ENCODE results near the gene AGO3.

AGO3 gene

DNA sequence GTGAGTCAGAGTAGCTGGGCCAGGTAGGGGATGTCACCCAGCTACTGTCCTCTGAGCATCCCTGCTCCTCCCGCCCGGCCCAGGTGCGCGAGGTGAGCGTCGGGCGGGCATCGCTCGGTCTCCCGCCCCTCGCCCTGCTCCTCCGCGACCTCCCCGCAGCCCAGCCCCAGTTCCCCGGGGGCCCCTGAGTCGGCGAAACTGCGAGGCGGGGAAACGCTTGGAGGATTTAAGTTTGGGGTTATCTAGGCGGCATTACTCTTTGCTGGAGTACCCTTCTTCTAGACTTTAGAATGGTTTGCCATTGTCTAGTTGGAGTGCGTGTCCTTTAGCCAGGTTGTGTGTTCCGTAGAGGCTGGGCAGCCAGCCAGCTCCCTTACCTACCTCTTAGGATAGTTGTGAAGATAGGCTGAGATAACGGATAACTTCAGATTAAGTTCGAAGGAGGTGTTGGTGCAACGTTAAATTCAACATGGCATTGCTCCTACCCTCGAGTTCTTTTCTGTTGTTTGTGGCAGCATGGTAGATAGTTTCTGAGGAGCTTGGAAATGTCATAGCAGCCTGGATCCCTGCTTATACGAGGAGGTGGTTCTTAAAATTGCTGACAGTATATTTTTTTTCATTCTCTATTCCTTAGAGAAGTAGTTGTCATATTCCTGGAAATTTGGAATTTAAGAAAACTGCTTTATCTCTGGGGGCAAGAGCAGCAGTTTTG, 697 bp downstream of the AGO3 start:
- Histone ChIP-seq H3K4ac (ENCODE audit: low read depth, low read length) (peak overlapping the region; percentile 82), H3K14ac (ENCODE audit: low read length) (peak overlapping the region; percentile 100), H3K27ac (ENCODE audit: low read depth, low read length) (peak overlapping the region; percentile 99), H3K9me3 (ENCODE audit: insufficient read depth, low read depth, low read length) (no peaks in the 10 kb centered on the region), H3K79me2 (ENCODE audit: control insufficient read depth, insufficient read depth, low read length, poor library complexity) (peaks cover 11% of the 10 kb centered on the region), H4K91ac (ENCODE audit: low read depth, low read length) (peak overlapping the region; percentile 100), H2AFZ (ENCODE audit: insufficient read depth, low read length, poor library complexity) (peak overlapping the region; percentile 77), H3K4me1 (ENCODE audit: control insufficient read depth in 1 of 2, insufficient read depth in 2 of 2, low read length in 2 of 2) (peaks cover 0 to 3% of the 10 kb centered on the region in 2 experiments), H4K8ac (ENCODE audit: low read depth, low read length) (peak overlapping the region; percentile 99), H3K9ac (ENCODE audit: low read length) (peak overlapping the region; percentile 76), H2BK5ac (ENCODE audit: low read depth, low read length, poor library complexity) (peak overlapping the region; percentile 98), H3K36me3 (ENCODE audit: control insufficient read depth in 1 of 2, insufficient read depth in 2 of 2, low read length in 2 of 2) (no peaks in the 10 kb centered on the region), H3K4me2 (ENCODE audit: low read length) (peak overlapping the region; percentile 63), H3K79me1 (ENCODE audit: low read length) (peaks cover 14% of the 10 kb centered on the region), H4K12ac (ENCODE audit: low read depth, low read length) (peak overlapping the region; percentile 99), H3K4me3 (ENCODE audit: low read depth, low read length) (peak overlapping the region; percentile 94), H3K23ac (ENCODE audit: low read length) (no peak overlapping the region), H2BK12ac (ENCODE audit: low read length) (peak overlapping the region; percentile 18), H3K18ac (ENCODE audit: low read length) (peak overlapping the region; percentile 81), H2BK120ac (ENCODE audit: insufficient read depth, low read length, poor library complexity) (peak overlapping the region; percentile 97), H2AK5ac (ENCODE audit: low read length) (peak overlapping the region; percentile 13), H3K27me3 (ENCODE audit: insufficient read depth, low read length) (no peaks in the 10 kb centered on the region)
- peak; percentile 7 to 35 for DNase-seq
- WGBS (ENCODE audit: extremely low coverage, insufficient coverage, insufficient read length), result no CpG with 5 or more reads among the region's 28 CpGs

DNA sequence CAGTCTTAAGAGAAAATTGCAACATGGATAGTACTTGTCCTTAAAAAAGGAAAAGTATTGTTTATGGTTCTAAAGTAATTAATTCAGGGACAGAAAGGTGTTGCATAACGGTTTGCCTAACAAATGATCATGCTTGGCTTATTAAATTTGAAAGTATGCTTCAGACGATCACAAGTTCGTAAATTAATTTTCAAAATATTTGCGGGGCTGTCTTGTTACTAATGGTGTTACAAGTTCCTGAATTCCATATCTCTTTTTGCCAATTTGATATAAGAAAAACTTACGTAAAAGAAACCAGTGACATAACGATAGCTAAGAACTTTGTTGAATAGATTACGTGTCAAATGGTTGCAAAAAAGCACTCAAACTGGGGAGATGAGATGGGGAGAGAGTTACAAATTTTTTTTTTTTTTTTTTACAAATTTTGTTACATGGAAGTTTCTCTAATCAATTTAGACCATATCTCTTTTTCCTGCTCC, 1.3 kb downstream of the AGO3 start:
- WGBS (ENCODE audit: extremely low coverage, insufficient coverage, insufficient read length), result no CpG with 5 or more reads among the region's 7 CpGs
- Histone ChIP-seq H3K27me3 (ENCODE audit: insufficient read depth, low read length) (no peaks in the 10 kb centered on the region), H2AFZ (ENCODE audit: insufficient read depth, low read length, poor library complexity) (no peak overlapping the region), H3K36me3 (ENCODE audit: control insufficient read depth in 1 of 2, insufficient read depth in 2 of 2, low read length in 2 of 2) (no peaks in the 10 kb centered on the region), H3K23ac (ENCODE audit: low read length) (no peak overlapping the region), H2AK5ac (ENCODE audit: low read length) (no peak overlapping the region), H2BK120ac (ENCODE audit: insufficient read depth, low read length, poor library complexity) (no peak overlapping the region), H3K4me2 (ENCODE audit: low read length) (peak overlapping the region; percentile 63), H3K79me2 (ENCODE audit: control insufficient read depth, insufficient read depth, low read length, poor library complexity) (peaks cover 14% of the 10 kb centered on the region), H3K4me3 (ENCODE audit: low read depth, low read length) (no peak overlapping the region), H4K91ac (ENCODE audit: low read depth, low read length) (no peak overlapping the region), H4K8ac (ENCODE audit: low read depth, low read length) (no peak overlapping the region), H4K12ac (ENCODE audit: low read depth, low read length) (no peak overlapping the region), H3K9me3 (ENCODE audit: insufficient read depth, low read depth, low read length) (no peaks in the 10 kb centered on the region), H3K9ac (ENCODE audit: low read length) (no peak overlapping the region), H3K4ac (ENCODE audit: low read depth, low read length) (no peak overlapping the region), H3K4me1 (ENCODE audit: control insufficient read depth in 1 of 2, insufficient read depth in 2 of 2, low read length in 2 of 2) (peaks cover 0 to 3% of the 10 kb centered on the region in 2 experiments), H2BK12ac (ENCODE audit: low read length) (no peak overlapping the region), H3K18ac (ENCODE audit: low read length) (no peak overlapping the region), H3K27ac (ENCODE audit: low read depth, low read length) (no peak overlapping the region), H2BK5ac (ENCODE audit: low read depth, low read length, poor library complexity) (no peak overlapping the region), H3K14ac (ENCODE audit: low read length) (no peak overlapping the region), H3K79me1 (ENCODE audit: low read length) (peaks cover 14% of the 10 kb centered on the region)
- no peak for DNase-seq

DNA sequence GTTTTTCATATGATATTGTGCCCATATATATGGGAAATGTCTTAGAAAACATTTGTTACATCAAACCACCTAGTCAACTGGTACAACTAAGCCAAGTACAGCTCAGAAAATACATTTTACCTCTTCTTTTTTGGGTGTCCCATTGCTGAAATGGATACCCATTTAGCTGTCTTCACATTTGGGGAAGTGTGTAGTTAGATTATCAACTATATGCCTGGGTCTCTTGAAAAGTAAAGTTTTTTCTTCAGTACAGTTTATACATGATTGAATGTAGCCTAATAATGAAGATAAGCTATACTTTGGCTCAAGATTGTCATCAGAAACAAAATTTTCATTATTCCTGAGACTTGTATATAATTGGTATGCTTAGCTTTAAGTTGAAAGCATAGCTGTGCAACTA, 2.0 kb downstream of the AGO3 start:
- H4K8ac ChIP-seq (ENCODE audit: low read depth, low read length), result no peak overlapping the region
- no peak overlapping the region for H4K12ac ChIP-seq (ENCODE audit: low read depth, low read length)
- no peak overlapping the region for H3K9ac ChIP-seq (ENCODE audit: low read length)
- no peak overlapping the region for H3K4me2 ChIP-seq (ENCODE audit: low read length)
- H2AFZ ChIP-seq (ENCODE audit: insufficient read depth, low read length, poor library complexity), result no peak overlapping the region
- no peak overlapping the region for H4K91ac ChIP-seq (ENCODE audit: low read depth, low read length)
- DNase-seq, result no peak
- H3K36me3 ChIP-seq (ENCODE audit: control insufficient read depth in 1 of 2, insufficient read depth in 2 of 2, low read length in 2 of 2), result no peaks in the 10 kb centered on the region
- no peak overlapping the region for H3K4me3 ChIP-seq (ENCODE audit: low read depth, low read length)
- H2AK5ac ChIP-seq (ENCODE audit: low read length), result no peak overlapping the region
- H3K23ac ChIP-seq (ENCODE audit: low read length), result no peak overlapping the region
- no peak overlapping the region for H3K4ac ChIP-seq (ENCODE audit: low read depth, low read length)
- peaks cover 14% of the 10 kb centered on the region for H3K79me2 ChIP-seq (ENCODE audit: control insufficient read depth, insufficient read depth, low read length, poor library complexity)
- no peak overlapping the region for H3K27ac ChIP-seq (ENCODE audit: low read depth, low read length)
- H3K18ac ChIP-seq (ENCODE audit: low read length), result no peak overlapping the region
- no peak overlapping the region for H2BK5ac ChIP-seq (ENCODE audit: low read depth, low read length, poor library complexity)
- no peaks in the 10 kb centered on the region for H3K27me3 ChIP-seq (ENCODE audit: insufficient read depth, low read length)
- peaks cover 0 to 3% of the 10 kb centered on the region in 2 experiments for H3K4me1 ChIP-seq (ENCODE audit: control insufficient read depth in 1 of 2, insufficient read depth in 2 of 2, low read length in 2 of 2)
- H2BK120ac ChIP-seq (ENCODE audit: insufficient read depth, low read length, poor library complexity), result no peak overlapping the region
- no peak overlapping the region for H2BK12ac ChIP-seq (ENCODE audit: low read length)
- H3K79me1 ChIP-seq (ENCODE audit: low read length), result peaks cover 14% of the 10 kb centered on the region
- H3K9me3 ChIP-seq (ENCODE audit: insufficient read depth, low read depth, low read length), result no peaks in the 10 kb centered on the region
- H3K14ac ChIP-seq (ENCODE audit: low read length), result no peak overlapping the region

DNA sequence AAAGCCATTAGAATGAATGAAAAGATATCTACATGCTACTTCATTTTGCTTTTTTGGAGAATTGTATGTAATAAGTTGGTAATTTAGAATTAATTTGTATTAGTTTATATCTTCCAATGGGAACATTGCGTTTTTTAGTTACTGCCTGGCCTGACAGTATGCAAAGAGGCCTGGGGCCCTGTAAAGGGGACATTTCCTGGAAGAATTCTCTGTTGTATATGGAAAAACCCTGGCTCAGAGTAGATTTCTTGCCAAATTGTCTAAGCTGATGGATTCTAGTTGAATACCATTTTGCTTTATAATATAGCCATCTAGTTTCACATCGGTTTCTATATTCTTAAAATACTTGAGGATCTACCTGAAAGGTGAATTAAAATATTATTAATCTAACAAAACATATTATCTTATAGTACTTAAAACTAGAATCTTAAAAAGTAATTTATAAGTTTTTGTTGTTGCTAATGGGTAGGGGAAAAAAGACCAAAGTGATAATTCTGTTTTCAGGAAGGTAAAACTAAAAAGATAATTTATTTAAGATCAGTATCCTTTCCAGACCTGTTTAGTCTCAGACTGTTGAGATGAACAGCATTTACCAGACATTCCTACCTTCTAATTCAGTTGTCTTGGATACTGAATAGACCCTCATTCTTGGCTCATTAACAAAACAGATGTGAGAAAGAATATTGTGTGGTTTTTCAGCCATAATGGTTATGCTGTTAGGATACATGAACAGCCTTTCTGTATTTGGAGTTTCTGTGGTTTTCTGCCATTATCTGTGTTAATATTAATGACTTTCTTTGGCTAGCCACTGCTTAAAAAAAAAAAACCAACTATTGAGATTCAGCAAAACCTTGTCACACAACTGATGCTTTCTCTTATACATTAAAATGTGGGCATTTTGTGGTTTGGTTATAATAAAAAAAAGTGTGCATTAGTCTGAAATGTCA, 4.8 kb downstream of the AGO3 start:
- Histone ChIP-seq H3K23ac (ENCODE audit: low read length) (no peak overlapping the region), H3K4me2 (ENCODE audit: low read length) (no peak overlapping the region)

More for the DNA sequence above, 4.8 kb downstream of the AGO3 start:
- Histone ChIP-seq H3K9me3 (ENCODE audit: insufficient read depth, low read depth, low read length) (no peaks in the 10 kb centered on the region), H4K12ac (ENCODE audit: low read depth, low read length) (no peak overlapping the region), H2BK120ac (ENCODE audit: insufficient read depth, low read length, poor library complexity) (no peak overlapping the region), H3K14ac (ENCODE audit: low read length) (no peak overlapping the region), H3K9ac (ENCODE audit: low read length) (no peak overlapping the region), H4K91ac (ENCODE audit: low read depth, low read length) (no peak overlapping the region), H3K18ac (ENCODE audit: low read length) (no peak overlapping the region), H3K4me1 (ENCODE audit: control insufficient read depth in 1 of 2, insufficient read depth in 2 of 2, low read length in 2 of 2) (no peaks in the 10 kb centered on the region), H3K4ac (ENCODE audit: low read depth, low read length) (no peak overlapping the region), H4K8ac (ENCODE audit: low read depth, low read length) (no peak overlapping the region), H3K27ac (ENCODE audit: low read depth, low read length) (no peak overlapping the region), H3K36me3 (ENCODE audit: control insufficient read depth in 1 of 2, insufficient read depth in 2 of 2, low read length in 2 of 2) (no peaks in the 10 kb centered on the region), H3K4me3 (ENCODE audit: low read depth, low read length) (no peak overlapping the region), H2AK5ac (ENCODE audit: low read length) (no peak overlapping the region), H3K79me1 (ENCODE audit: low read length) (peaks cover 8% of the 10 kb centered on the region), H3K27me3 (ENCODE audit: insufficient read depth, low read length) (no peaks in the 10 kb centered on the region), H2BK12ac (ENCODE audit: low read length) (no peak overlapping the region), H2BK5ac (ENCODE audit: low read depth, low read length, poor library complexity) (no peak overlapping the region), H2AFZ (ENCODE audit: insufficient read depth, low read length, poor library complexity) (no peak overlapping the region), H3K79me2 (ENCODE audit: control insufficient read depth, insufficient read depth, low read length, poor library complexity) (peaks cover 8% of the 10 kb centered on the region)
- DNase-seq, result no peak
- WGBS (ENCODE audit: extremely low coverage, insufficient coverage, insufficient read length), result 100% methylated on average over 1 of the region's 2 CpGs
